Endodermal cell (in vitro differentiated cells): ENCODE data around the gene FREM2. TPM values are rescaled to one million over a fixed set of nuclear protein-coding genes. Genes with fewer than 3 reads are reported as not detected.

ENCODE experiments used
- DNase-seq: peaks from one replicate; pipeline ENCODE4 v3.0.0-alpha.2; 2017
- H3K27ac ChIP-seq: 2 replicates; pipeline ENCODE4 v1.5.1; 2013; ENCODE audit warnings: mild to moderate bottlenecking, low read depth, low read length, moderate library complexity
- H3K27me3 ChIP-seq: 2 replicates; pipeline ENCODE4 v1.6.1; 2013; ENCODE audit warnings: mild to moderate bottlenecking, low read length, moderate library complexity; ENCODE audit not compliant: insufficient read depth, control insufficient read depth, poor library complexity, severe bottlenecking
- H3K36me3 ChIP-seq: 2 replicates; pipeline ENCODE4 v1.7.0; 2013; ENCODE audit warnings: mild to moderate bottlenecking, low read length, moderate library complexity; ENCODE audit not compliant: control insufficient read depth, insufficient read depth
- H3K4me1 ChIP-seq: one replicate; pipeline ENCODE4 v1.7.0; 2013; ENCODE audit warnings: low read length; ENCODE audit not compliant: control insufficient read depth, insufficient read depth
- H3K4me3 ChIP-seq: 2 replicates; pipeline ENCODE4 v1.5.1; 2013; ENCODE audit warnings: mild to moderate bottlenecking, low read length, moderate library complexity
- H3K9ac ChIP-seq: 2 replicates; pipeline ENCODE4 v1.6.1; 2013; ENCODE audit warnings: mild to moderate bottlenecking, low read length, moderate library complexity; ENCODE audit not compliant: poor library complexity, severe bottlenecking; ENCODE audit errors: extremely low read depth
- H3K9me3 ChIP-seq: 2 replicates; pipeline ENCODE4 v1.6.1; 2013; ENCODE audit warnings: mild to moderate bottlenecking, low read length, moderate library complexity; ENCODE audit not compliant: control insufficient read depth
- H3K27ac Mint-ChIP-seq: 2 replicates; pipeline ENCODE4 v1.8.0; 2020; ENCODE audit warnings: mixed read lengths
- H3K27me3 Mint-ChIP-seq: 2 replicates; pipeline ENCODE4 v1.8.0; 2021; ENCODE audit warnings: mild to moderate bottlenecking, mixed read lengths; ENCODE audit not compliant: insufficient read depth
- H3K36me3 Mint-ChIP-seq: 2 replicates; pipeline ENCODE4 v1.8.0; 2020; ENCODE audit warnings: low read depth, mixed read lengths
- H3K4me1 Mint-ChIP-seq: 2 replicates; pipeline ENCODE4 v1.8.0; 2020; ENCODE audit warnings: mixed read lengths
- H3K4me3 Mint-ChIP-seq: 2 replicates; pipeline ENCODE4 v1.8.0; 2020; ENCODE audit warnings: mild to moderate bottlenecking, moderate library complexity, mixed read lengths
- H3K9me3 Mint-ChIP-seq: 2 replicates; pipeline ENCODE4 v1.8.0; 2020; ENCODE audit warnings: mild to moderate bottlenecking, mixed read lengths
- CTCF ChIP-seq: fragments of 200-600 bp; sonication (generic); conservative IDR thresholded peaks from 2 replicates; pipeline ENCODE4 v1.5.0; 2021; ENCODE audit warnings: antibody characterized with exemption, mild to moderate bottlenecking
- WGBS, 2 experiments: methylation state at CpG; one replicate each; pipeline versions ENCODE4 v1.1.5 to v1.1.7; 2013; ENCODE audit warnings: missing lambda C conversion rate in 2 of 2, mixed read lengths in 1 of 2; ENCODE audit not compliant: insufficient coverage in 1 of 2, insufficient read length in 1 of 2; 5-methylcytosine and 5-hydroxymethylcytosine counted together
- total RNA-seq, 2 donors: library from RNA; stranded (reverse); fragmentation: NEBNext Ultra II Directional in 1 of 2; extraction: Animal tissue kit (Norgen Biotek cat#: 25700) in 1 of 2; gene quantifications; 2 replicates in 1 of 2; 3 replicates in 1 of 2; pipeline ENCODE4 v1.2.1, GENCODE V29; 2021

The FREM2 gene
- total RNA-seq, 2 donors from 2014 or later: 20.4 to 28.4 TPM

GRCh38 chr13:38667526-38668109 lies 19.3 kb upstream of the FREM2 start:
- peaks cover 2% of the 10 kb centered on the region for H3K4me1 ChIP-seq
- H3K36me3 ChIP-seq: no peaks in the 10 kb centered on the region
- no peak overlapping the region for H3K4me3 Mint-ChIP-seq
- H3K27ac Mint-ChIP-seq: no peak overlapping the region
- no peaks in the 10 kb centered on the region for H3K9me3 Mint-ChIP-seq
- WGBS, 2 experiments: 90 to 98% methylated on average over 6 of the region's 6 CpGs
- no peaks in the 10 kb centered on the region for H3K36me3 Mint-ChIP-seq
- H3K27me3 ChIP-seq: no peaks in the 10 kb centered on the region
- peaks cover 2% of the 10 kb centered on the region for H3K4me1 Mint-ChIP-seq
- TF ChIP-seq CTCF: no peak
- no peak overlapping the region for H3K4me3 ChIP-seq
- no peaks in the 10 kb centered on the region for H3K27me3 Mint-ChIP-seq
- no peak for DNase-seq
- no peak overlapping the region for H3K27ac ChIP-seq
- no peaks in the 10 kb centered on the region for H3K9me3 ChIP-seq
- H3K9ac ChIP-seq: no peak overlapping the region

- no peak overlapping the region for H3K4me3 Mint-ChIP-seq
- no peak overlapping the region for H3K27ac Mint-ChIP-seq
- H3K4me1 ChIP-seq: peaks cover 4% of the 10 kb centered on the region
- H3K36me3 Mint-ChIP-seq: no peaks in the 10 kb centered on the region
- H3K9me3 Mint-ChIP-seq: no peaks in the 10 kb centered on the region
- no peaks in the 10 kb centered on the region for H3K27me3 Mint-ChIP-seq
- H3K9ac ChIP-seq: no peak overlapping the region
- peaks cover 6% of the 10 kb centered on the region for H3K4me1 Mint-ChIP-seq
- H3K27me3 ChIP-seq: no peaks in the 10 kb centered on the region
- 86 to 93% methylated on average over 6 of the region's 6 CpGs for WGBS, 2 experiments
- H3K27ac ChIP-seq: no peak overlapping the region
- H3K36me3 ChIP-seq: no peaks in the 10 kb centered on the region
- DNase-seq: no peak
- no peaks in the 10 kb centered on the region for H3K9me3 ChIP-seq
- no peak overlapping the region for H3K4me3 ChIP-seq
- TF ChIP-seq CTCF: no peak
These were observed 17.5 kb upstream of the FREM2 start for GRCh38 chr13:38669234-38669964.

- H3K9me3 ChIP-seq: no peaks in the 10 kb centered on the region
- H3K36me3 Mint-ChIP-seq: no peaks in the 10 kb centered on the region
- H3K27ac Mint-ChIP-seq: no peak overlapping the region
- WGBS, 2 experiments: 83% methylated on average over 2 of the region's 2 CpGs
- H3K4me1 ChIP-seq: peaks cover 4% of the 10 kb centered on the region
- DNase-seq: no peak
- H3K27me3 Mint-ChIP-seq: no peaks in the 10 kb centered on the region
- H3K4me3 Mint-ChIP-seq: no peak overlapping the region
- no peak overlapping the region for H3K4me3 ChIP-seq
- H3K9ac ChIP-seq: no peak overlapping the region
- no peaks in the 10 kb centered on the region for H3K9me3 Mint-ChIP-seq
- no peaks in the 10 kb centered on the region for H3K27me3 ChIP-seq
- H3K27ac ChIP-seq: no peak overlapping the region
- peaks cover 6% of the 10 kb centered on the region for H3K4me1 Mint-ChIP-seq
- TF ChIP-seq CTCF: no peak
- H3K36me3 ChIP-seq: no peaks in the 10 kb centered on the region
These were observed 16.2 kb upstream of the FREM2 start for GRCh38 chr13:38670627-38671026.
